Measurements from ENCODE around the gene GPR160.
"Not testable (repeated sequence)": the region's sequence is repeated elsewhere in the genome, so short reads cannot be mapped to it uniquely, and the experiment has no call there.

DNA sequence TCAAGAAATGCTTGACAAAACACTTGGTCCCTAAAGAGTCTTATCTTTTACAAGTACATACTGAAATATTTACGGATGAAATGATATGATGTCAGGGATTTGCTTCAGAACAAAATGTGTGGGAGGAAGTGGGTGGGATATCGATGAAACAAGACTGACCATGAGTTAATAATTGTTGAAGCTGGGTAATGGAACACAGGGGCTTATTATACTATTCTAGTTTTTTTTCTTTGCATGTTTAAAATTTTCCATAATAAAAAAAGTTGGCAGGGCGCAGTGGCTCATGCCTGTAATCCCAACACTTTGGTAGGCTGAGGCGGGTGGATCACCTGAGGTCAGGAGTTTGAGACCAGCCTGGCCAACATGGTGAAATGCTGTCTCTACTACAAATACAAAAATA, 18.5 kb upstream of the GPR160 start:
- TF ChIP-seq, protein P1, sequence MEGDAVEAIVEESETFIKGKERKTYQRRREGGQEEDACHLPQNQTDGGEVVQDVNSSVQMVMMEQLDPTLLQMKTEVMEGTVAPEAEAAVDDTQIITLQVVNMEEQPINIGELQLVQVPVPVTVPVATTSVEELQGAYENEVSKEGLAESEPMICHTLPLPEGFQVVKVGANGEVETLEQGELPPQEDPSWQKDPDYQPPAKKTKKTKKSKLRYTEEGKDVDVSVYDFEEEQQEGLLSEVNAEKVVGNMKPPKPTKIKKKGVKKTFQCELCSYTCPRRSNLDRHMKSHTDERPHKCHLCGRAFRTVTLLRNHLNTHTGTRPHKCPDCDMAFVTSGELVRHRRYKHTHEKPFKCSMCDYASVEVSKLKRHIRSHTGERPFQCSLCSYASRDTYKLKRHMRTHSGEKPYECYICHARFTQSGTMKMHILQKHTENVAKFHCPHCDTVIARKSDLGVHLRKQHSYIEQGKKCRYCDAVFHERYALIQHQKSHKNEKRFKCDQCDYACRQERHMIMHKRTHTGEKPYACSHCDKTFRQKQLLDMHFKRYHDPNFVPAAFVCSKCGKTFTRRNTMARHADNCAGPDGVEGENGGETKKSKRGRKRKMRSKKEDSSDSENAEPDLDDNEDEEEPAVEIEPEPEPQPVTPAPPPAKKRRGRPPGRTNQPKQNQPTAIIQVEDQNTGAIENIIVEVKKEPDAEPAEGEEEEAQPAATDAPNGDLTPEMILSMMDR (conservative IDR thresholded peaks at IDR 0.05; ENCODE audit: low read length): not testable (repeated sequence)
- TF ChIP-seq EZH2phosphoT487 (IDR thresholded peaks at IDR 0.05; ENCODE audit: borderline replicate concordance, low read depth, low read length): not testable (repeated sequence)
